Endothelial cell (in vitro differentiated cells): Measurements from ENCODE around the gene WAPL. TPM values are rescaled to one million over a fixed set of nuclear protein-coding genes. Genes with fewer than 3 reads are reported as not detected.

Experiments used
- DNase-seq: peaks from one replicate; pipeline ENCODE4 v3.0.0; 2021; ENCODE audit warnings: low spot score
- H3K27ac Mint-ChIP-seq: one replicate; pipeline ENCODE4 v1.8.0; 2021; ENCODE audit warnings: mixed read lengths, inconsistent platforms; ENCODE audit not compliant: unreplicated experiment
- H3K27me3 Mint-ChIP-seq: one replicate; pipeline ENCODE4 v1.8.0; 2021; ENCODE audit warnings: mild to moderate bottlenecking, moderate library complexity, mixed read lengths, inconsistent platforms; ENCODE audit not compliant: unreplicated experiment
- H3K36me3 Mint-ChIP-seq: one replicate; pipeline ENCODE4 v1.8.0; 2021; ENCODE audit warnings: mild to moderate bottlenecking, low read depth, mixed read lengths, inconsistent platforms; ENCODE audit not compliant: unreplicated experiment
- H3K4me1 Mint-ChIP-seq: one replicate; pipeline ENCODE4 v1.8.0; 2021; ENCODE audit warnings: mild to moderate bottlenecking, mixed read lengths, inconsistent platforms; ENCODE audit not compliant: unreplicated experiment
- H3K4me3 Mint-ChIP-seq: one replicate; pipeline ENCODE4 v1.8.0; 2021; ENCODE audit warnings: mild to moderate bottlenecking, mixed read lengths, inconsistent platforms; ENCODE audit not compliant: unreplicated experiment
- H3K9me3 Mint-ChIP-seq: one replicate; pipeline ENCODE4 v1.8.0; 2021; ENCODE audit warnings: mixed read lengths, inconsistent platforms; ENCODE audit not compliant: unreplicated experiment
- total RNA-seq: library from RNA; stranded (reverse); fragmentation: NEBNext Ultra II Directional; extraction: Animal tissue kit (Norgen Biotek cat#: 25700); gene quantifications from one replicate; pipeline ENCODE4 v1.2.1, GENCODE V29; 2021; ENCODE audit not compliant: unreplicated experiment
- TF ChIP-seq, protein P1 (sequence below): fragments of 200-600 bp; sonication (generic); IDR thresholded peaks from one replicate; pipeline ENCODE4 v1.5.0; 2021; ENCODE audit warnings: antibody characterized with exemption; ENCODE audit not compliant: unreplicated experiment

Gene WAPL
- total RNA-seq, 1 donor from 2014 or later: 41.8 TPM

DNA sequence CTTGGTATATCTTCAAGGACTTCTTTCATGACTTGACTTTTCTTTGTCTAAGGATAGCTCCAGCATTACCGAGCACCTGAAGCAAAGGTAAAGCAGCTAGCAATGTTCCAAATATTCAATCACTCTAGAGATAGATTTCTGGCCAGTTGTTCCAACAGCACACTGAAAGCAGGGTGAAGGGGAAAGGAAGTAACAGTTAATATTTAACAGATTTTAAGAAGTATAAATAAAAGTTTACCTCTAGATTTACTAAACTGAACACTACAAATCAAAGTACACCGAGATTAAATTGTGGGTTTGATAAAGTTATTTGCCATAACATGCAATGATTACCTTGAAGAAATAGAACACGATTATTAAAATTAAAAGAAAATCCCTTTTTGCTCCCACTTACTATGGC, 84.1 kb downstream of the WAPL start:
- peaks cover 21% of the 10 kb centered on the region for H3K36me3 Mint-ChIP-seq

DNA sequence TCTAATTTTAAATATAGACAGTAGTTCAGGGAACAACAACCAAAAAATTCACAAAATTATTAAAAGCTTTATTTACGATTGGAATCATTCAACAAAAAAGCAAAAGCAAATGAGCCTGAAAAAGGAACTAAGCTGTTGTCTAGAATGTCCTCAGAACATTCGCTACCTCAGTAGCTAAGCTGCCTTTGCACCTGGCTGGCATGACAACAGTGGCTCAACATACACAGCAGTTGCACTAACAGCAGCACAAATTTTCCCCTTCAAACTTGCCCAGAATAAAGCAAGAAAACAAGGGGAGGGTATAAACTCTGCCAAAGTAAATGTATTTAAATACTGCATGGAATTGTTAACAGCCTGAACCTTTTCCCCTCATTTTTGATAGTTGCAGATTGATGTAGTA, 84.6 kb downstream of the WAPL start:
- TF ChIP-seq, protein P1, sequence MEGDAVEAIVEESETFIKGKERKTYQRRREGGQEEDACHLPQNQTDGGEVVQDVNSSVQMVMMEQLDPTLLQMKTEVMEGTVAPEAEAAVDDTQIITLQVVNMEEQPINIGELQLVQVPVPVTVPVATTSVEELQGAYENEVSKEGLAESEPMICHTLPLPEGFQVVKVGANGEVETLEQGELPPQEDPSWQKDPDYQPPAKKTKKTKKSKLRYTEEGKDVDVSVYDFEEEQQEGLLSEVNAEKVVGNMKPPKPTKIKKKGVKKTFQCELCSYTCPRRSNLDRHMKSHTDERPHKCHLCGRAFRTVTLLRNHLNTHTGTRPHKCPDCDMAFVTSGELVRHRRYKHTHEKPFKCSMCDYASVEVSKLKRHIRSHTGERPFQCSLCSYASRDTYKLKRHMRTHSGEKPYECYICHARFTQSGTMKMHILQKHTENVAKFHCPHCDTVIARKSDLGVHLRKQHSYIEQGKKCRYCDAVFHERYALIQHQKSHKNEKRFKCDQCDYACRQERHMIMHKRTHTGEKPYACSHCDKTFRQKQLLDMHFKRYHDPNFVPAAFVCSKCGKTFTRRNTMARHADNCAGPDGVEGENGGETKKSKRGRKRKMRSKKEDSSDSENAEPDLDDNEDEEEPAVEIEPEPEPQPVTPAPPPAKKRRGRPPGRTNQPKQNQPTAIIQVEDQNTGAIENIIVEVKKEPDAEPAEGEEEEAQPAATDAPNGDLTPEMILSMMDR: no peak
- H3K27me3 Mint-ChIP-seq: no peaks in the 10 kb centered on the region
- peaks cover 21% of the 10 kb centered on the region for H3K36me3 Mint-ChIP-seq
- H3K4me1 Mint-ChIP-seq: no peaks in the 10 kb centered on the region
- H3K9me3 Mint-ChIP-seq: no peaks in the 10 kb centered on the region
- DNase-seq: no peak
- no peak overlapping the region for H3K4me3 Mint-ChIP-seq
- H3K27ac Mint-ChIP-seq: no peak overlapping the region

More for the DNA sequence above, 84.1 kb downstream of the WAPL start:
- Mint-ChIP-seq H3K4me1 (no peaks in the 10 kb centered on the region), H3K4me3 (no peak overlapping the region), H3K27me3 (no peaks in the 10 kb centered on the region), H3K27ac (no peak overlapping the region), H3K9me3 (no peaks in the 10 kb centered on the region)
- TF ChIP-seq, protein P1: no peak
- DNase-seq: no peak

DNA sequence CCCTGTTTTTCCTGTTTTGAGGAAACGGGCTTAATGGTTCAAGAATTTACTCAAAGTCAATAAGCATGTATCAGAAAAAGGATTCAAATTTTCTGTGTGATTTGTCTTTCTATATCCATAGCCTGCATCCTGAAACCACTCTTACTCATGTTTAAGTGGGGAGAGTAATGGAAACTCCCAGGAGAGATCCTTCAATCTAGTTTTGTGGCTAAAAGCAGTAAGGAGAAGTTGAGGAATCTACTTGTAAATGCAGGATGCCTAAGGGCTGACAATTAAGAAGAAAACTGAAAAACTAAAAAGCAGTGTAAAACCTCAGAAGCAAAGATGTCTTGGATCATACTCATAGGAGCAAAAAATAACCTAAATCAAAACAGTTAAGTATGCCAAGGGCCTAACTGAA, 86.9 kb downstream of the WAPL start:
- H3K9me3 Mint-ChIP-seq: no peaks in the 10 kb centered on the region
- DNase-seq: no peak
- H3K27ac Mint-ChIP-seq: no peak overlapping the region
- TF ChIP-seq, protein P1: no peak
- no peak overlapping the region for H3K4me3 Mint-ChIP-seq
- H3K4me1 Mint-ChIP-seq: no peaks in the 10 kb centered on the region
- no peaks in the 10 kb centered on the region for H3K27me3 Mint-ChIP-seq
- peaks cover 5% of the 10 kb centered on the region for H3K36me3 Mint-ChIP-seq

DNA sequence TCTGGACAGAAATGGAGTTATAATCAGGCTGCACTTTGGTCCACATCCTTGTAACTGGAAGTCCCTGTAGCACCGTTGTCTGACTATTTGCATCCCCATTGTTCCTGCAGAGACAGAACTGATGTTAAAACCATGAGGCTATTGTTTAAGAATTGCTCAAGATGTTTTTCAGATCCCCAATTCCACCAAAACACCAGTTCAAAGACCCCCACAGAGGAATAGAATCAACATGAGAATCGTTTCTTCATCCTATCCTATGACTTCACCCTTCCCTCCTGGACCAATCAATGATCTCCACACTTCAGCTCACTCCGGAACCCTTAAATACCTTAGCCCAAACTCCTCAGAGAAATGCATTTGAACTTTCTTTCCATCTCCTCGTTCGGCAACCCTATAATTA, 97.9 kb downstream of the WAPL start:
- no peaks in the 10 kb centered on the region for H3K36me3 Mint-ChIP-seq
- H3K4me3 Mint-ChIP-seq: no peak overlapping the region
- no peaks in the 10 kb centered on the region for H3K27me3 Mint-ChIP-seq
- no peak overlapping the region for H3K27ac Mint-ChIP-seq
- TF ChIP-seq, protein P1: no peak
- H3K9me3 Mint-ChIP-seq: no peaks in the 10 kb centered on the region
- DNase-seq: no peak
- H3K4me1 Mint-ChIP-seq: no peaks in the 10 kb centered on the region

DNA sequence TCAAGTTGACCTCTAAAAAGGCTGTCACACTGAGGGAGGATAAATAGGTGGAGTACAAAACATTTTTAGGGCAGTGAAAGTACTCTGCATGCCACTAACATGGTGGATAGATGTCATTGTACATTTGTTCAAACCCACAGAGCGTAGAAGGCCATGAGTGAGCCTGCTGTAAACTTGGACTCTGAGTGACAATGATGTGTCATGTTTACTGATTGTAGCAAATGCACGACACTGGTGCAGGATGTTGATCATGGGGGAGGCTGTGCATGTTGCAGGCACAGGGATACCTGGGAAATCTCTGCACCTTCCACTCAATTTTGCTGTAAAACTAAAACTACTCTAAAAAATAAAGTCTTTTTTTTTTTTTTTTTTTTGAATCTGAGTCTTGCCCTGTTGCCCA, 102.5 kb downstream of the WAPL start:
- Mint-ChIP-seq H3K9me3 (no peaks in the 10 kb centered on the region), H3K36me3 (no peaks in the 10 kb centered on the region), H3K27me3 (no peaks in the 10 kb centered on the region), H3K4me3 (no peak overlapping the region), H3K4me1 (no peaks in the 10 kb centered on the region), H3K27ac (no peak overlapping the region)
- DNase-seq: no peak
- TF ChIP-seq, protein P1: no peak
